T47D (cell line): ENCODE results near the gene RAB3A.
A peak's percentile ranks its signal among the peaks of the same experiment; 100 is the strongest.
"Not testable (repeated sequence)": the region's sequence is repeated elsewhere in the genome, so short reads cannot be mapped to it uniquely, and the experiment has no call there.

ENCODE experiments used
- DNase-seq, 2 experiments: peaks; one replicate each; pipeline versions ENCODE4 v3.0.0 to v3.0.0-alpha.2; 2011 to 2012; ENCODE audit warnings: low read depth in 1 of 2, low spot score in 1 of 2
- JUND ChIP-seq: IDR thresholded peaks from 2 replicates; pipeline ENCODE4 v1.6.1; 2012; ENCODE audit warnings: low read depth
- in situ Hi-C: cut with HindIII; loops from 2 replicates; pipeline ENCODE4 v1.10.0; 2016; ENCODE audit warnings: low sequenced_read_pairs, low pct_unique_long_range_greater_than_20kb

Gene RAB3A

GRCh38 chr19:18218600-18218999 is 14.8 kb upstream of the RAB3A start:
- no peak for DNase-seq
- in situ Hi-C loops: no loop called here
- no peak for TF ChIP-seq JUND

- DNase-seq: no peak
- in situ Hi-C loops: no loop called here
- TF ChIP-seq JUND: no peak
Measured at GRCh38 chr19:18218159-18218558, 14.3 kb upstream of the RAB3A start.

GRCh38 chr19:18216789-18217188 is 12.9 kb upstream of the RAB3A start:
- no peak for DNase-seq
- TF ChIP-seq JUND: no peak
- in situ Hi-C loops: no loop called here

GRCh38 chr19:18214779-18215433 is 11.1 kb upstream of the RAB3A start:
- no peak for DNase-seq
- in situ Hi-C loops: no loop called here
- no peak for TF ChIP-seq JUND

GRCh38 chr19:18211683-18212082 is 7.8 kb upstream of the RAB3A start:
- TF ChIP-seq JUND: no peak
- in situ Hi-C loops: no loop called here
- no peak for DNase-seq

GRCh38 chr19:18209912-18210311 is 6.1 kb upstream of the RAB3A start:
- in situ Hi-C loops, DNase-seq: not testable (repeated sequence)

- in situ Hi-C loops: no loop called here
- no peak for TF ChIP-seq JUND
- DNase-seq: peak in 1 of 2 experiments; percentile 33
Measured at GRCh38 chr19:18208098-18208951, 4.5 kb upstream of the RAB3A start.

- in situ Hi-C loops: no loop called here
- DNase-seq: no peak
- TF ChIP-seq JUND: no peak
Measured at GRCh38 chr19:18206018-18206417, 2.2 kb upstream of the RAB3A start.

GRCh38 chr19:18205200-18205892 is 1.5 kb upstream of the RAB3A start:
- TF ChIP-seq JUND: no peak
- peak in 1 of 2 experiments; percentile 49 for DNase-seq
- in situ Hi-C loops: no loop called here

GRCh38 chr19:18204394-18205199 is 755 bp upstream of the RAB3A start:
- no peak for TF ChIP-seq JUND
- in situ Hi-C loops: no loop called here

GRCh38 chr19:18203408-18203862 is 407 bp downstream of the RAB3A start:
- in situ Hi-C loops: no loop called here
- DNase-seq: peak in 1 of 2 experiments; percentile 38
- TF ChIP-seq JUND: no peak

More at GRCh38 chr19:18204394-18205199, 755 bp upstream of the RAB3A start:
- no peak for DNase-seq

GRCh38 chr19:18202778-18203407 is 949 bp downstream of the RAB3A start:
- no peak for DNase-seq
- in situ Hi-C loops: no loop called here
- TF ChIP-seq JUND: no peak
